AG08396 (cell line): ENCODE results near the gene MUS81.
"Not testable (repeated sequence)": the region's sequence is repeated elsewhere in the genome, so short reads cannot be mapped to it uniquely, and the experiment has no call there.

Experiments used
- DNase-seq: peaks from one replicate; pipeline ENCODE4 v3.0.0; 2012; ENCODE audit warnings: low spot score, mixed read lengths

The MUS81 gene

DNA sequence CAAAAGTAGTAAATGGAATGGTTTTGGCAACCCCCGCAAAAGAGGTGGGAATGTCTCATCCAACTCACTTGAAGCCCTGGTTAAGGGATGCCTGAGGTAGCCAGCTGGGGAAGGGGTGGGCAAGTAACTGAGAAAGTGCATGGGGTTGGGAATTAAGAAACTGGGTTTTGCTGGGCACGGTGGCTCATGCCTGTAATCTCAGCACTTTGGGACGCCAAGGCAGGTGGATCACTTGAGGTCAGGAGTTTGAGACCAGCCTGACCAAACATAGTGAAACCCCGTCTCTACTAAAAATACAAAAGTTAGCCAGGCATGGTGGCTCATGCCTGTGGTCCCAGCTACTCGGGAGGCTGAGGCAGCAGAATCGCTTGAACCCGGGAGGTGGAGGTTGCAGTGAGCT is 11.5 kb upstream of the MUS81 start:
- not testable (repeated sequence) for DNase-seq

DNA sequence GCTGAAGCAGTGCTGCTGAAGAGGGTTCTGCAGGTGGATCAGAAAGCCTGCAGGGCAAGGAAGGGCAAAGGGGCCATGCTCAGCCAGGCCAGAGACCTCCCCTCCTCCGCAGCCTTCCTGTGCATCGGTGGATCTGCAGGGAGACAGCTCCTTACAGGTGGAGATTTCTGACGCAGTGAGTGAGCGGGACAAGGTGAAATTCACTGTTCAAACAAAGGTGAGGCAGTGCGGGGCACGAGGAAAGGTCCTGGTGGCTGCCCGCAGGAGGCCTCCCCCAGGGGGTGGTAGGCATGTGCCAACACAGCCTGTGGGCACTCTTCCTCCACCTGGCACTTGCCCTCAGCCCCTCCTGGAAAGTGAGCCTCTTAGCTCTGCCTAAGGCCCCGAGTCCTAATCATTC is 10.9 kb upstream of the MUS81 start:
- DNase-seq: no peak

DNA sequence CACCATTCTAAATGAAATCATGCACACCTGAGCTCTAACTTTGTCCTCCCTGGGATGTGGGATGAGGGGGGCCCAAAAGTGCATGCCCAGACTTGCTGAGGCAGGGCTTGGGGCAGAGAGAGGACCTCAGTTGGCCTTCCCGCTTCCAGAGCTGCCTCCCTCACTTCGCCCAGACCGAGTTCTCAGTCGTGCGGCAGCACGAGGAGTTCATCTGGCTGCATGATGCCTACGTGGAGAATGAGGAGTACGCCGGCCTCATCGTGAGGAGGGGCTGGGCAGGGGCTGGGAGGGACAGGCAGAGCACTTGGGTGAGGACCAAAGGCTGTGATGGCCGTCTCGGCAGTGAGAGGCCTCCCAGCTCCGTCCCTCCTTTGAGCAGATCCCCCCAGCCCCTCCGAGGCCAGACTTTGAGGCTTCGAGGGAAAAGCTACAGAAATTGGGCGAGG is 10.4 kb upstream of the MUS81 start:
- DNase-seq: no peak

DNA sequence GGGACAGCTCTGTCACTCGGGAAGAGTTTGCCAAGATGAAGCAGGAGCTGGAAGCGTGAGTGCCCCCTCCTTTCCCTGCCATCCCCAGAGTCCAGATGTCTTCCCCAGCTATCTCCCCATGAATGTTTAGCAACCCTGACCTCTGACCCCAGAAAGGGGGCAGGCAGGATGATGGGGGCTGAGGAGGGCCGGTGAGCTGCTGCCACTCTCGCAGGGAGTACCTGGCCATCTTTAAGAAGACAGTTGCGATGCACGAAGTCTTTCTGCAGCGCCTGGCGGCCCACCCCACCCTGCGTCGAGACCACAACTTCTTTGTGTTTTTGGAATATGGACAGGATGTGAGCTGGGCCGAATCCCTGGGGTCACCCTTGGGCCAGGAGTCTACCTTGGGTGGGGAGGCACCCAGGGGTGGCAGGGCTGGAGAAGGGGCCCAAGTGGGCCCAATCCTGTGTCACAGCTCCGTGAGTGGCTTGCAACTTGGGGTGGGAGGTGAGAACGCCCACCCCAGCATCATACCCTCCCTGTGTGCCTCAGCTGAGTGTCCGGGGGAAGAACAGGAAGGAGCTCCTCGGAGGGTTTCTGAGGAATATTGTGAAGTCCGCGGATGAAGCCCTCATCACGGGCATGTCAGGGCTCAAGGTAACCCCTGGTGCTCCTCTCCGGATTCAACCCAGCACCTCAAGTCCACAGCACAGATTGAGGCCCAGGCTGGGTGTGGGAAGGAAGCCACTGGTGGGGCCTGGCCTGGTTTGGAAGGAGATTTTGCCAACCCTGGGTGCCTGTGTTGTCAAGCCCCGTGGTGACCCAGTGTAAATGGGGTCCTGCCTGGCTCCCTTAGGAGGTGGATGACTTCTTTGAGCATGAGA is 9.8 kb upstream of the MUS81 start:
- no peak for DNase-seq

DNA sequence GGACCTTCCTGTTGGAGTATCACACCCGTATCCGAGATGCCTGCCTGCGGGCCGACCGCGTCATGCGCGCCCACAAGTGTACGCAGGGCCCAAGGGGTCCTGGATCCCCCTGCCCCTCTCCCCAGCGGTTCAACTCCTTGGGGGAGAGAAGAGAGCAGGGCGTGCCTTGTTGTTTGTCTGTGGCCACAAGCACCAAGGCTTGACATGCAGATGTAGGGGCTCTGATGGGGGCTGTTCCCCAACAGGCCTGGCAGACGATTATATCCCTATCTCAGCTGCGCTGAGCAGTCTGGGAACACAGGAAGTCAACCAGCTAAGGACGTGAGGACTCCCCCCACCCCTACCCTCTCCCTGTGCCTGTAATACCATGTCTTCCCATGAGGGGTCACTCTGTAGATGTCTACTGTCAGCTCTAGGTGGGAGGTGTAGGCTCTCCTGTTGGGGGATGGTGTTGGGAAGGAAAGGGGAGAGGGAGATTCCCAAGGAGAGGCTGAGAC is 9.1 kb upstream of the MUS81 start:
- no peak for DNase-seq

DNA sequence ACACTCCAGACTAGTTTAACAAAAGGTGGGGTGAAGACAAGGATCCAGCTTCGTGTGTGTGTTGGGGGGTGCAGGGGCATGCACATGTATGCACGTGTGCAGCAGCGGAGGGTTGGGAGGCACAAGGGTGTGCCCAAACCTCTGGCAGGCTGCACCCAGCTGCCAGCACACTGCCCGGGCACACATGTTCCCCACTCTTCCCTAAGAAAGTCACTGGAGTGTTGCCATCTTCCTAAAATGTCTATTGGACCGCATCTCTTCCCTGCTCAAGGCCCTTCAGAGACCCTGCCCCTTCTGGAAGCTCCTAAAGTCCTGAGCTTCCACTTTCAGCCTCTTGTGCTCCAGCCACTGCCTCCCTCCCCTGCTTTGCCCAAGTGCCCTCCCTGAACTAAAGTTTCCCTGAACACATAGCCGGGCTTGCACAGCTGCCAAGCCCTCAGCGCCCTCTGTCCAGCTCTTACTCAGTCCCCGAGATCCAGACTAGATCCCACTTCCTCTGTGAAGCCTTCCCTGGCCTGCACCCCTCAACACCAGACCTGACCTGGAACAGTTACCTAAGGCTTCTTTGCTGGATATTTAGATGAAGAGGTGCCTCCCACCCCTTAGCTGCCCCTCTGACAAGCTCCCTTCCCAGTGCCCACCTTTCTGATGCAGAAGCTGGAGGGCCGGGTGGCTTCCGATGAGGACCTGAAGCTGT is 8.3 kb upstream of the MUS81 start:
- DNase-seq: no peak

DNA sequence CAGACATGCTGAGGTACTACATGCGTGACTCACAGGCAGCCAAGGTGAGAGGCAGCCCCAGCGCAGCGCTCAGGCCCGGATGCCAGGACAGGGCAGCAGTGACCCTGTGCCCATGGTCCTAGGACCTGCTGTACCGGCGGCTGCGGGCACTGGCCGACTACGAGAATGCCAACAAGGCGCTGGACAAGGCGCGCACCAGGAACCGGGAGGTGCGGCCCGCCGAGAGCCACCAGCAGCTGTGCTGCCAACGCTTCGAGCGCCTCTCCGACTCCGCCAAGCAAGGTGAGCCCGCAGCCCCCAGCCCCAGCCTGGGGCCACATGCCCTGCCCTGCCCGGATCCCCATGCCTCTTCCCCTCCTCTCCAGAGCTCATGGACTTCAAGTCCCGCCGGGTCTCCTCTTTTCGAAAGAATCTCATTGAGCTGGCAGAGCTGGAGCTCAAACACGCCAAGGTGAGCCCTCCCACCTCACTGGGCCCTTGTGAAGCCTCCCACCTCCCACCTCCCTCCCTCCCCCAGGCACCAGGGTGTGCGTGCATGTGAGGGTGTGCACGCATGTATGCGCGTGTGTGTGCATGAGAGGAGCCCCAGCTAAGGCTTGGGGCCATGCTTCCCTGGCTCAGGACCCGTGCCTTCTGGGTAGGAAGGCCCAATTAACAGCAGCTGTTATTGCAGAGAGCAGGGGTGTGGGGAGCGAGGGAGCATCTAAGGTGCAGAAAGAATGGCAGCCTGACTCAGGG is 7.6 kb upstream of the MUS81 start:
- no peak for DNase-seq

DNA sequence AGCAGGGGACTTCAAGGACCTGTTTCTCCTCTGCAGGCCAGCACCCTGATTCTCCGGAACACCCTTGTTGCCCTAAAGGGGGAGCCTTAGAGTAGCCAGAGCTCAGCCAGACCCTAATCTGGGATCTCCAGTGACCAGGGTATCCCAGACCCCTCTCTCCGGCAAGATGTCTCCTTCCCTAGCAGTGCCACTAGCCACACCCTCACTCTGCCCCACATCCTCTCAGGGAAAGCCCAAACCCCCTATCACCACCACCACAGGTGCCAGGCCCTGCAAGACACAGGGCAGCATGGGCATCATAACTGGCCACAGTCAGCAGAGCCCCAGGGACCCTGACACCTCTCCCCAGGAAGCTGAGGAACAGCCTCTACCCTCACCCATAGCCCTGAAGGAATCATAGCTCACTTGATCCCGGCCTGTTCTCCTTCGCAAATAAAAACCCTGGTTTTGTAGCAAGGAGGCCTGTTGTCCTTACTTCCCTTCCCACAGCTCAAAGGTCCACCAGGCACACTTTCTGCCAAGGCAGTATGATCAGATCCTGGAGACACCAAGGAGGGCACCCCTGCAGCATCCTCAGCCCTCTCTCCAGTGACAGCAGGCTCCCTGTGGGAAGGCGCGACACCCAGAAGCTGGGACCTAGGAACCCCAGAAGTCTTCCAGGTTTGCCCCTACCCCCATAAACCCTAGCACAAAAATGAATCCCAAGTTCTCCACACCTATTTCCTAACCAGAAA is 6.8 kb upstream of the MUS81 start:
- no peak for DNase-seq

DNA sequence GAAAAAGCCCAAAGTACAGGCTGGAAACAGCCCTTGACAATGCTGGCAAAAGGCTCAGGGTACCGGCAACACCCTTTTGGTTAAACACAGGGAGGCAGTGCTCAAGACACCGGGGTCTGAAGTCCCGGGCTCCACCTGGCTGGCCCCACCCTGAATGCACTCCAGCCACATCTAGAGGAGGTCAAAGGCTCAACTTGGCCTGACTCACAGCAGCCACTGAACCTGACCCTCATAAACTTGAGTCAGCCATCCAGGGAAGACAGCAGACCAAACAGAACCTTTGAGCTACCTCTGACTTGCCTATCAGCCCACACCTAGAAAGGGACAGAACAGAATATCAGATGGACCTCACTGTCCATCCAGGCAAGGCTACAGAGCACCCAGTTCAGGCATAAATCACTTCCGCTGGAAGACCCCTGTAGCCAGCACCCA is 6.1 kb upstream of the MUS81 start:
- DNase-seq: no peak

DNA sequence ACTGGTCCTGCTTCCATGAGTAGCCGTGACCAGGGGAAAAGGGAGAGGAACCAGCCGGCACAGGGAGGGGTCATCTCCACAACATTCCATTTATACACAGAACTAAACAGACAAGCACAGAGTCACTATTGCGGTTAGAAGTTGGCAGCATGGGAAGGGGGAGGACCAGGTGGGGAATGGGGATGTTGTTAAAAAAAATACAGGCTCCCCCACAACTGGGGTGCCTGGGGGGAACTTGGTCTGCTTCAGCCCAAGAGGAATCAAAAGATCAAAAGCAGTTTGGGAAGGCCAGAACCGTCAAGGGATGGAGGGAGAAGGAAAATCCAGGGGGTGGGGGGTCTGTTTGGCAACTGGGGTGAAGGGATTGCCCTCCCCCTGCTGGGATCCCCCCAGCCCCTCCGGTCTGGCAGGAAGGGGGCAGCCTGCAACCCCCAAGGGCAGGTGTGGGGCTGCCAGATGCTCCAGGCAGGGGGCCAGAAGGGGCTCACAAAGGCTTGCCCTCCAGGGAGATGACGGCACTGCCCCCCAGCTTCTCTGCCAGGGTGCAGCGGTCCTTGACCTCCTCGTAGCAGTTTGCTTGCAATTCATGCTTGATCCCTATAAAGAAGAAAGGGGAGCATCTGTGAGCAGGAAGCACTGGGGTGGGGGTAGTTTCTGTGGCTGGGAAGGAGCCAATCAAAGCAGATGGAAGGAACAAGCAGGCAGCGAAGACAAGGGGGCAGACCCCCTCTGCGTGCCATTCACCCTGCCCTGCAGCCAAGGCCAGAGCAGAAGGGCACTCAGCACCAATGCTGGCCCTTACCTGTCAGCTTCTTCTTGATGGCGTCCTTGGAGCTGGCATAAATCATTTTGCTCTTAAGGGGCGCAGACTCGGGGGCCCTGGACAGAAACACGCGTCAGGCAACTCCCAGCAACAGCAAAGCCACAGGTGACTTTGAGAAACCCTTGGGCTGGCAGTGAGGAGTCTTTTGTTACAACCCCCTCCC is 5.1 kb upstream of the MUS81 start:
- no peak for DNase-seq

DNA sequence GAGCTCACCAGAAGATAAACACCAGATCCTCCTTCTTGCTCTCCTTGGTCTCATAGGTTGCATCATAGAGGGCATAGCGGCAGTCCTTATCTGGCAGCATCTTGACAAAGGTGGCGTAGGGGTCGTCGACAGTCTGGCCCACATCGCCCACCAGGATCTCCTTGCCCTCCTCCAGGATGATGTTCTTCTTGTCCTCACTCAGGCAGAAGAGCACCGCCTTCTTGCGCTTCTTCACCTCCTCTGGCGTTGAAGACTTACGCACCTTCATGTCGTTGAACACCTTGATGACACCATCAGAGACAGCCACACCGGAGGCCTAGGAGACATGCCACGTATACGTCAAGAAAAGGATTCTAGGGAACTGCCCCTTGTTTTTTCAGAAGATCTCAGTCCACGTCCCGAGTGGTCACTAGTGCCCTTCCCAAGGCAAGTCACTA is 4.3 kb upstream of the MUS81 start:
- DNase-seq: no peak

DNA sequence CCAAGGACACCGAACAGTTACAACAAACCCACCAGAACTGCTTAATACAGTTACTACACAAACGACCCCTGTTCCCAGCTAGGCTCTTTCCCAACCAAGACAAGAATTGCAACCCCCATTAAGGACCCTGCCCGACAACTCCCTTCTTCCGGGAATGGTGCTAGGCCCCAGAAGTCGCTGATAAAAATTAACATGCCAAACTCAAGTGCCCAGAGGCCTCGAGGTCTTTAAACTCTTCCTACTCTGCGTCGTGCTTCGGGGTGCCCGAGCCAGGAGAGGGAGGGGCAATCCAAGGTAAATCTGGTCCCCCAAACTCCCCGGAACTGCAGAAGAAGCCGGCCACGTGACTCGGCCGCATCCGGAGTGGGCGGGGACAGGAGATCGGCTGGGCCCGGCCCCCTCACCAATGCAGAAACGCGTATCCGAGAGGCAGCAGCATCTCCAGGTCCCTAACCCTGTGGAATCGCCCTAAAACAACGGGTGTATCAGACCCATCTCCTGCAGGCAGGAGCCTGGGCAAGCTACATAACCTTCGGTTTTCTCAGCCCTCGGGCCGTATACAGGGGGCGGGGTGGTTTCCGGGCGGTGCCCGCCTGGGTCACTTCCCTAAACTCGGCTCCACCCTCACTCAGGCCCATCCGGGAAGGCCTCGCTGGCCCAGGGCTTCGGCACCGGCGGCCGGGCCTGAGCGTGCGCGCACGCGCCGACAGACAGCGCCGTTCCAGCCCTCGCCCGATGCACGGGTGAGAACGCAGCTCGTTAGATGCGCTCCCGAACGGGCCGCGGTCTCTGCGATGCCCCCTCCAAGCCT is 3.3 kb upstream of the MUS81 start:
- peak; percentile 74 for DNase-seq

DNA sequence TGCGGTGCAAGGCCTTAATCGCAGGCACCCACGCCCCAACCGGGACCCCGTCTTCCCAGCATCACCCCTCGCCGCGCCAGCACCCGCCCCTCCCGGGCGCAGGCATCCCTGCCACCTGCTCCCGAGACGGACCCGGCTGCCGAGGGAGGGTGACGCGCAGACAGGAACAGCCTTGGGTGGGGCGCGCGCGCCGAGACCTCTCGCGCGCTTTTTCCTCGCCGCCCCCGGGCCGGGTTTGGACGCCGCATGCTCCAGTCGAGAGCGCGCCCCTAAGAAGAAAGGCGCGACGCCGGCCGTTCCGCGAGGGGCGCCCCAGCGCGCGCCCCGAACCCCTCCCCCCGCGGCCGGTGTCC is 2.8 kb upstream of the MUS81 start:
- DNase-seq: no peak

DNA sequence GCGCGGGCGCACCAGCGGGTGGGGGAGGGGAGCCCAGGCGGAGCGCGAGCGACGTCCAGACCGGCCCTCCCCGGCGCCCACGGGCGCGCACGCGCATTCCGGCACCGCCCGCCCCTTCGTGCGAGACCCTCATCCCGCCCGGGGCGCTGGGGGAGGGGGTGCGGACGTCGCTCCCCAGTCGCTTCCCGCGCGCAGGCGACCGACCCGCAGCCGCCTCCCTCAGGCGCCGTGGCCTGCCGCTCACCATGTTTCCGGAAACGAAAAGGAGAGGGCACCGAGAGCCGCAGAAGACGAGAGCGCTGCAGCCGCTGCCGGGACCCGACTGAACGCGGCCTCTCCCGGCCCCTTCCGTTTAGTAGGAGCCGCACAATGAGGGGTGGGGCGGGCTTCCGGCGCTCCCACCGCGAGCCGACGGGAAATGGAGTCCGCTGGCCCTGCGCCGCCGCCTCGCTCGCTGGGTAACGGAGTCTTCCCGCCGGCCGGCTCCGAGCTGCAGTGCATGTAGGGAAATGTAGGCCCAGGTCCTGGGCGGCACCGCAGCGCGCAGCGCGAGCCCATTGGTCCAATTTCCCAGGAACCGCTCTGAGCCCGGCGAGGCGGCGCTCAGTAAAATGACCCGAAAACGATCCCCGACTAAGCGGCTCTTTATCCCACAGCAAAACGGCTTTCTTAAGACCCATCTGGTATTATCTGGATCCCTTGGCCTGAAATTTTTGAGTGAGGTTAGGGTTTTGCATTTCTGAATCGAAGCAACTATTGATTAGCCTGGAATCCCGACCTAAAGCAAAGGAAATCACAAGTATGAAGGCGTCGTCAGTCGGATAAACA is 2.2 kb upstream of the MUS81 start, which contains the start of gene CFL1:
TSS of gene CFL1 (minus strand) at position 328 of the 828 bp plus-strand sequence. CDS start at position 247, 81 bp downstream.
- DNase-seq: peak; percentile 93

DNA sequence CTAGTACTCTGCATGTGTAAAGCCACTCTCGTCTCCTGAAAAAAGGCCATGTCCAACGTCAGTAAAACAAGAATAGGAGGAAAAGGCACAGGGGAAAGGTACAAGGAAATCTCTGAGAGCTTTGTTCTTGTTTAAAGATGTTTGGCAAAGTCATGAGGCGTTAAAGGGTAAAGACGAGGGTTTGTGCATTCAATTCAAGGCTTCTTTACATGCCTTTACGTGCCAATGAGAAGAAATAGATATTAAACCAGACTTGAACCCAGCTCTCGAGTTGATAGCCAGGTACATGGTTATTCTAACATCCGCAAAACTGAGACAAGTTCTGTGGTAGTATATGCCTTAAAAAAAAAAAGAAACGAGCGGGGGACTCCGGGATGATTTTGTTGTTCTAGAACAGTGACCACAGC is 1.5 kb upstream of the MUS81 start:
- DNase-seq: no peak

DNA sequence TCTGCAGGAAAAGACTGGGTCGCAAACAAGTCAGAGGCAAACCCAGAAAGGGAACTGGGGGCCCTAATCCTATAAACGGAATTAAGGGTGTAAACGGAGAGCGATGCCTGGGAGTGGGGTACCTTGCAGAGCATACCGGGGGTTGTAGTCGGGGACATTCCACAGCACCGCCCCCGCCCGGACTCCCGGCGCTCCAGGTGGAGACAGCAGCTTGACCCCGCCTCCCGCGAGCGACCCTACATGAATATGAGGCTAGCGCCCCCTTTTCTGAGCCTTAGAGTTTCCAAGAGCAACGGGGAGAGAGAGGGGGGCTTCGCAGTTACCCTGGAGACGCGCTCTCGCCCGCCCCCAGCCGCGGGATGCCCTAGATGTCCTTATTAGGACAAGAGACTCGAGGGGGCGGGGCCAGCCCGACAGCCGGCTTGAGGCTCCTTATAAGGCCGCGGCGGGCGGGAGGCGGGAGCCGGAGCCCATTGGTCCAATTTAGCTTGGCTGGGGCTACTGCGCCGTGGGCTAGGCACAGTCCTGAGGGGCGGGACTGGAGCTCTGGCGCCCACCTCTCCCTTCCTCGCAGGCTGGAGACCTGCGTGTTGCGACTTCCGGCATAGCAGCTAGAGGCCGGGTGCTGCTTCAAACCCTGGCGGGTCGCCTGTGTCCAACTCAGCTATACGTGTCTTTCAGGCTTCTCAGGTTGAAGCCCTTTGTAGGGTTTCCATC is 980 bp upstream of the MUS81 start:
- DNase-seq: peak; percentile 95

DNA sequence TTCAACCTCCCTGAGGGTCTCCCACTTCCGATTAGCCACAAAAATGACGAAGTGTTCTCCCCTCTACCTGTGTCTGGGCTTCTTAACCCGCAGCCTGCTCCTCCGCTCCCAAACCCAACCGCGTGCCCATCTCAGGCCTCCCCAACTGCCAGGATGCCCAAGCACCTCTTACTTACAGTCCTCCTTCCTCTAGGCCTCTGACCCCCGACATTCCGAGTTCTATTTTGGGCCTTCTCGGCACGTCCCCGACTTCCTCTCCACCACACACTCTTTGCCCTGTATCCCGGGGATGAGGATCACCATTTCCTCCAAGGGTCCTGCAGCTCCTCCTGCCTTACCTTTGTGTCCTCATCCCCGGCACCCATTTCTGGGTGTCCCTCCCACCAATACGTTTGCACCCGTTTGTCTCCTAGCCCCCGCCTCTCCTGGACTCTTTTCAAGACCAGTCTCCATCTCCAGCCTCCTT is 388 bp upstream of the MUS81 start:
- DNase-seq: no peak

DNA sequence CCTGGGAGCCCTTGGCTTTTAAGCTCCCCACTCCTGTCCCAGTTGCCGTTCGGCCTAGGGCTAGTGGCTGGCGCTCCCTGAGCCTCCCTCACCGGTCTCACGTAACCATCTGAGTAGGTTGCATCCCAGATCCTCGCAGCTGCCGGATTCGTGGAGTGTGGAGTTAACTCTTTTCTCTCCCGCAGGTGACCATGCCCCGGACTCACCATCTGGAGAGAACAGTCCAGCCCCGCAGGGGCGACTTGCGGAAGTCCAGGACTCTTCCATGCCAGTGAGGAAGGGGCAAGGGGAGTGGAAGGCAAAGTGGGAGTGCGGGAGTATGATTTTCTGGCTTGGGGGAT is 902 bp downstream of the MUS81 start:
- DNase-seq: no peak
